Keratinocyte (primary cell): ENCODE results near the gene HTRA3. TPM values are rescaled to one million over a fixed set of nuclear protein-coding genes. Genes with fewer than 3 reads are reported as not detected.
"Not testable (repeated sequence)": the region's sequence is repeated elsewhere in the genome, so short reads cannot be mapped to it uniquely, and the experiment has no call there.

Experiments used
- DNase-seq: peaks from one replicate; pipeline ENCODE4 v3.0.0-alpha.2; 2011; ENCODE audit warnings: low read depth, missing footprints, low spot score
- FAIRE-seq: peaks from 2 replicates; lab custom pipeline; 2011; peaks lifted over from hg19 to GRCh38; lab: Jason Lieb, UNC
- H2AFZ ChIP-seq: 2 replicates; pipeline ENCODE4 v1.6.0; 2012; ENCODE audit warnings: low read length, control low read depth, inconsistent platforms; ENCODE audit not compliant: control insufficient read depth
- H3K27ac ChIP-seq: 2 replicates; pipeline ENCODE4 v1.5.1; 2011; ENCODE audit warnings: low read length; ENCODE audit not compliant: control insufficient read depth, insufficient read depth
- H3K27me3 ChIP-seq: 3 replicates; pipeline ENCODE4 v1.6.0; 2011; ENCODE audit warnings: low read length; ENCODE audit not compliant: control insufficient read depth, insufficient read depth; ENCODE audit errors: extremely low read depth
- H3K36me3 ChIP-seq, 2 experiments: 2 replicates in 1 of 2; 3 replicates in 1 of 2; pipeline ENCODE4 v1.5.1; 2011; ENCODE audit warnings: low read length in 2 of 2, mild to moderate bottlenecking in 1 of 2; ENCODE audit not compliant: control insufficient read depth in 2 of 2, insufficient read depth in 2 of 2; ENCODE audit errors: extremely low read depth in 1 of 2
- H3K4me1 ChIP-seq: 3 replicates; pipeline ENCODE4 v1.5.1; 2011; ENCODE audit warnings: low read length; ENCODE audit not compliant: control insufficient read depth, insufficient read depth; ENCODE audit errors: extremely low read depth
- H3K4me2 ChIP-seq: 3 replicates; pipeline ENCODE4 v1.6.0; 2011; ENCODE audit warnings: low read depth, low read length; ENCODE audit not compliant: control insufficient read depth, insufficient read depth; ENCODE audit errors: extremely low read depth
- H3K4me3 ChIP-seq, 3 experiments: fragments of 200-600 bp in 1 of 3; sonication (generic) in 1 of 3; 2 replicates in 2 of 3; 3 replicates in 1 of 3; pipeline ENCODE4 v1.5.1; 2011 to 2016; ENCODE audit warnings: low read length in 3 of 3, mild to moderate bottlenecking in 3 of 3, control low read depth in 2 of 3, inconsistent platforms in 1 of 3, low read depth in 1 of 3, mixed read lengths in 1 of 3, mixed run types in 1 of 3, moderate library complexity in 1 of 3; ENCODE audit not compliant: control insufficient read depth in 2 of 3, insufficient read depth in 2 of 3; ENCODE audit errors: extremely low read depth in 1 of 3
- H3K79me2 ChIP-seq: 2 replicates; pipeline ENCODE4 v1.6.0; 2012; ENCODE audit warnings: low read length; ENCODE audit not compliant: control insufficient read depth, insufficient read depth
- H3K9ac ChIP-seq: 3 replicates; pipeline ENCODE4 v1.6.0; 2011; ENCODE audit warnings: low read length; ENCODE audit not compliant: control insufficient read depth, insufficient read depth; ENCODE audit errors: extremely low read depth
- H3K9me1 ChIP-seq: 3 replicates; pipeline ENCODE4 v1.6.0; 2011; ENCODE audit warnings: low read length; ENCODE audit not compliant: control insufficient read depth, insufficient read depth; ENCODE audit errors: extremely low read depth
- H3K9me3 ChIP-seq: 2 replicates; pipeline ENCODE4 v1.5.1; 2012; ENCODE audit warnings: low read depth, low read length; ENCODE audit not compliant: control insufficient read depth
- H4K20me1 ChIP-seq: 3 replicates; pipeline ENCODE4 v1.6.0; 2011; ENCODE audit warnings: low read length; ENCODE audit not compliant: control insufficient read depth, insufficient read depth; ENCODE audit errors: extremely low read depth
- CTCF ChIP-seq, 3 experiments: IDR thresholded peaks in 1 of 3; conservative IDR thresholded peaks in 1 of 3; optimal IDR thresholded peaks in 1 of 3; 2 replicates in 2 of 3; 3 replicates in 1 of 3; pipeline versions ENCODE3 to v1.5.1; 2011; ENCODE audit warnings: low read length in 3 of 3, mild to moderate bottlenecking in 3 of 3, moderate library complexity in 2 of 3, control low read depth in 1 of 3, inconsistent platforms in 1 of 3; ENCODE audit not compliant: insufficient read depth in 2 of 3; ENCODE audit errors: extremely low read depth in 1 of 3
- EZH2 ChIP-seq: IDR thresholded peaks from one replicate; pipeline ENCODE4 v1.6.1; 2012; ENCODE audit warnings: inconsistent platforms, mild to moderate bottlenecking, low read length, moderate library complexity
- dilution Hi-C: fragments of 300-500 bp; cut with MboI; formaldehyde crosslinking; loops from one replicate; pipeline ENCODE4 v1.7.0; 2020; ENCODE audit warnings: low sequenced_read_pairs; ENCODE audit not compliant: extremely low pct_ligation_motif_present
- polyA plus RNA-seq, 5 experiments: library from polyadenylated mRNA; depleted of rRNA in 3 of 5; stranded (reverse) in 3 of 5; stranded (forward) in 1 of 5; unstranded in 1 of 5; fragments of >200 nt; gene quantifications; 1 replicate in 1 of 5; 2 replicates in 3 of 5; 3 replicates in 1 of 5; pipeline versions ENCODE4 v1.2.1 to v1.2.3, GENCODE V29; 2011 to 2012; ENCODE audit warnings: missing spikeins in 2 of 5, low read depth in 1 of 5, low replicate concordance in 1 of 5

The HTRA3 gene
- polyA plus RNA-seq, 1 donor (not counting 4 experiments of a cell fraction or from before 2014, with no cell fraction given): not detected

- Histone ChIP-seq H3K9me1 (no peaks in the 10 kb centered on the region), H4K20me1 (no peaks in the 10 kb centered on the region), H3K36me3 (no peaks in the 10 kb centered on the region), H3K27me3 (peaks cover 5% of the 10 kb centered on the region), H3K4me3 (no peak overlapping the region), H2AFZ (no peak overlapping the region), H3K27ac (no peak overlapping the region), H3K4me1 (no peaks in the 10 kb centered on the region), H3K4me2 (no peak overlapping the region), H3K9me3 (no peaks in the 10 kb centered on the region), H3K79me2 (no peaks in the 10 kb centered on the region), H3K9ac (no peak overlapping the region)
- no peak for DNase-seq
- no peak for FAIRE-seq
- TF ChIP-seq EZH2 (no peak), CTCF (optimal IDR thresholded peaks at IDR 0.05 in 1 of 3, IDR thresholded peaks at IDR 0.05 in 1 of 3, conservative IDR thresholded peaks at IDR 0.05 in 1 of 3; ENCODE audit: extremely low read depth in 1 of 3, insufficient read depth in 2 of 3, low read length in 3 of 3) (no peak)
- dilution Hi-C loops: no loop called here
Observed at GRCh38 chr4:8348071-8348470, 78.5 kb downstream of the HTRA3 start.

- H3K4me3 ChIP-seq, H4K20me1 ChIP-seq, H3K27me3 ChIP-seq, H3K4me2 ChIP-seq, dilution Hi-C loops, H3K36me3 ChIP-seq, H3K79me2 ChIP-seq, H3K9ac ChIP-seq, H2AFZ ChIP-seq, H3K4me1 ChIP-seq, H3K9me1 ChIP-seq, H3K9me3 ChIP-seq, FAIRE-seq, H3K27ac ChIP-seq, DNase-seq: not testable (repeated sequence)
Observed at GRCh38 chr4:8349236-8349635, 79.7 kb downstream of the HTRA3 start.

- no peak overlapping the region for H3K4me3 ChIP-seq
- TF ChIP-seq CTCF (optimal IDR thresholded peaks at IDR 0.05 in 1 of 3, IDR thresholded peaks at IDR 0.05 in 1 of 3, conservative IDR thresholded peaks at IDR 0.05 in 1 of 3; ENCODE audit: extremely low read depth in 1 of 3, insufficient read depth in 2 of 3, low read length in 3 of 3) (no peak), EZH2 (no peak)
Observed at GRCh38 chr4:8349664-8350236, 80.2 kb downstream of the HTRA3 start.

More at GRCh38 chr4:8349664-8350236, 80.2 kb downstream of the HTRA3 start:
- H3K9me1 ChIP-seq: no peaks in the 10 kb centered on the region
- peaks cover 5% of the 10 kb centered on the region for H3K27me3 ChIP-seq
- FAIRE-seq (no peak), DNase-seq (no peak)
- no peak overlapping the region for H3K27ac ChIP-seq
- H3K36me3 ChIP-seq: no peaks in the 10 kb centered on the region
- H3K4me2 ChIP-seq: no peak overlapping the region
- peaks cover under 1% of the 10 kb centered on the region for H3K4me1 ChIP-seq
- no peaks in the 10 kb centered on the region for H3K79me2 ChIP-seq
- no peaks in the 10 kb centered on the region for H4K20me1 ChIP-seq
- no peaks in the 10 kb centered on the region for H3K9me3 ChIP-seq
- dilution Hi-C loops: no loop called here
- H3K9ac ChIP-seq: no peak overlapping the region
- no peak overlapping the region for H2AFZ ChIP-seq
